ENCODE measurements around the gene SEPTIN2. TPM values are rescaled to one million over a fixed set of nuclear protein-coding genes. Genes with fewer than 3 reads are reported as not detected.
"Not testable (repeated sequence)": the region's sequence is repeated elsewhere in the genome, so short reads cannot be mapped to it uniquely, and the experiment has no call there.

Gene SEPTIN2
- polyA plus RNA-seq, 1 donor from 2014 or later: 134 TPM

GRCh38 chr2:241278306-241278705 is 37.4 kb upstream of the SEPTIN2 start:
- not testable (repeated sequence) for H3K36me3 Mint-ChIP-seq, H3K27ac Mint-ChIP-seq, H3K27me3 Mint-ChIP-seq, H3K4me3 Mint-ChIP-seq
- Mint-ChIP-seq H3K9me3 (peaks cover 0 to 11% (median 0%) of the 10 kb centered on the region in 3 donors), H3K4me1 (peaks cover 21 to 22% (median 22%) of the 10 kb centered on the region in 3 donors)

GRCh38 chr2:241279413-241279812 is 36.3 kb upstream of the SEPTIN2 start:
- Mint-ChIP-seq H3K27ac (no peak overlapping the region), H3K27me3 (no peaks in the 10 kb centered on the region), H3K4me1 (peaks cover 16 to 24% (median 17%) of the 10 kb centered on the region in 3 donors), H3K4me3 (no peak overlapping the region), H3K36me3 (peaks cover 7% of the 10 kb centered on the region), H3K9me3 (peaks cover 0 to 11% (median 0%) of the 10 kb centered on the region in 3 donors)

DNA sequence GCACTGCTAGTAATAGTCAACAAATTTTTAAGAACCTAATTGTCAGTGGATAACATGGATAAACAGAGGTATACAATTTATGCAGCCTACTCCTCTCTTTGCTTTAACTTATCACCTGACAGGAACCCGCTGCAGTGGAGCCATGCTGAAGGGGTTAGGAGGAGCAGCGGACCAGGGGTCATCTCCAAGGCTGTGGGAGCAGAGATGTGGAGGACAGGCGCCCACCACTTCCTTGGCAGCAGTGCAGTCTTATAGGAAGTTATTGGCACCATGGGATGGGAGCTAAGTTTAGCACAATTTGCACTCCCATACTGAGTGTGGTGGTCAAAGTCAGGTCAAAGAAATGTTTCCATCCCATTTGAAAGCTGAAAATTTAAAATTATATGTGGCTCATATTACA is 35.9 kb upstream of the SEPTIN2 start:
- Mint-ChIP-seq H3K4me3 (no peak overlapping the region), H3K9me3 (peaks cover 0 to 11% (median 0%) of the 10 kb centered on the region in 3 donors), H3K27me3 (no peaks in the 10 kb centered on the region), H3K27ac (no peak overlapping the region), H3K36me3 (peaks cover 8% of the 10 kb centered on the region), H3K4me1 (peaks cover 16 to 24% (median 18%) of the 10 kb centered on the region in 3 donors)

- Mint-ChIP-seq H3K27ac (no peak overlapping the region), H3K36me3 (peaks cover 8% of the 10 kb centered on the region)
These were observed 35.4 kb upstream of the SEPTIN2 start for GRCh38 chr2:241280291-241280690.

GRCh38 chr2:241282555-241282954 is 33.2 kb upstream of the SEPTIN2 start:
- H3K27me3 Mint-ChIP-seq: no peaks in the 10 kb centered on the region
- peaks cover 16 to 19% (median 16%) of the 10 kb centered on the region in 3 donors for H3K4me1 Mint-ChIP-seq
- no peaks in the 10 kb centered on the region for H3K9me3 Mint-ChIP-seq
- peak overlapping the region in 1 of 4 donors; percentile 25 for H3K4me3 Mint-ChIP-seq
- no peak overlapping the region for H3K27ac Mint-ChIP-seq
- peaks cover 8% of the 10 kb centered on the region for H3K36me3 Mint-ChIP-seq

More at GRCh38 chr2:241280291-241280690, 35.4 kb upstream of the SEPTIN2 start:
- peak overlapping the region in 1 of 4 donors; percentile 47 for H3K4me3 Mint-ChIP-seq
- peaks cover 16 to 24% (median 18%) of the 10 kb centered on the region in 3 donors for H3K4me1 Mint-ChIP-seq
- H3K27me3 Mint-ChIP-seq: no peaks in the 10 kb centered on the region
- H3K9me3 Mint-ChIP-seq: peaks cover 0 to 7% (median 0%) of the 10 kb centered on the region in 3 donors

- Mint-ChIP-seq H3K9me3 (no peaks in the 10 kb centered on the region), H3K4me1 (peaks cover 15 to 35% (median 19%) of the 10 kb centered on the region in 3 donors), H3K36me3 (peaks cover 8% of the 10 kb centered on the region), H3K27ac (no peak overlapping the region), H3K4me3 (no peak overlapping the region), H3K27me3 (no peaks in the 10 kb centered on the region)
These were observed 30.1 kb upstream of the SEPTIN2 start for GRCh38 chr2:241285596-241285995.

- peaks cover 14 to 40% (median 17%) of the 10 kb centered on the region in 3 donors for H3K4me1 Mint-ChIP-seq
- H3K36me3 Mint-ChIP-seq: peaks cover 8% of the 10 kb centered on the region
- no peaks in the 10 kb centered on the region for H3K9me3 Mint-ChIP-seq
- H3K27ac Mint-ChIP-seq: no peak overlapping the region
- no peak overlapping the region for H3K4me3 Mint-ChIP-seq
- H3K27me3 Mint-ChIP-seq: no peaks in the 10 kb centered on the region
These were observed 29.2 kb upstream of the SEPTIN2 start for GRCh38 chr2:241286348-241287090.

DNA sequence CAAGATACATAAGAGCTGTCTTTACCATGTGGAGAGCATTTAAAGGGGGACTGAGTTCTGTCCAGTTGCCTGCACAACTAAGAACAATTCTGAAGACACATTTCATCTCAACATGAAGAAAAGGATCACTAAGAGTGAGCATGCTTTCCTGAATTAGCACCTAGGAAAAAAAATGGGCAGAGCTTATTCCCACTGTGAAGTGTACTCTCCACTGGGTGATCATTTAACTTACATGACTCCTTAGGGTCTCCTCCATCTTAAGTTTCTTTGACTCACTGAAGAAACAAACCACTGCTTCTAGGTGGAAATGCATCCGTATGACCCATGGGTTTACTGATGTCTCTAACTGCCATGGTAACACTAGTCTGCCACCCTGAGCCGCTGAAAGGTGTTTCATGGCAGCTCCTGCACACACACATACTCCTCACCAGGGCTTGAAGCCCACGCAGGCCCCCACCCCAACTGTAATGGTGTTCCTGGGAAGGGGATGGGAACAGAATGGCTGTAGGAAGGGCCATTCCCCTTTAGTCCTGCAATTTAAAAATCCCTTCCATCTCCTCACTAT is 27.3 kb upstream of the SEPTIN2 start:
- Mint-ChIP-seq H3K9me3 (no peaks in the 10 kb centered on the region), H3K4me3 (no peak overlapping the region), H3K4me1 (peaks cover 7 to 34% (median 17%) of the 10 kb centered on the region in 3 donors), H3K27ac (no peak overlapping the region), H3K27me3 (no peaks in the 10 kb centered on the region), H3K36me3 (peaks cover 5% of the 10 kb centered on the region)

GRCh38 chr2:241289053-241289452 is 26.7 kb upstream of the SEPTIN2 start:
- H3K27me3 Mint-ChIP-seq: no peaks in the 10 kb centered on the region
- no peaks in the 10 kb centered on the region for H3K9me3 Mint-ChIP-seq
- H3K4me1 Mint-ChIP-seq: peaks cover 7 to 30% (median 17%) of the 10 kb centered on the region in 3 donors
- peaks cover 5% of the 10 kb centered on the region for H3K36me3 Mint-ChIP-seq
- H3K27ac Mint-ChIP-seq: peak overlapping the region in 1 of 3 donors; percentile 11
- no peak overlapping the region for H3K4me3 Mint-ChIP-seq

- Mint-ChIP-seq H3K4me1 (peaks cover 7 to 26% (median 15%) of the 10 kb centered on the region in 3 donors), H3K27me3 (no peaks in the 10 kb centered on the region), H3K9me3 (no peaks in the 10 kb centered on the region), H3K27ac (peak overlapping the region in 1 of 3 donors; percentile 11), H3K36me3 (no peaks in the 10 kb centered on the region), H3K4me3 (no peak overlapping the region)
These were observed 26.1 kb upstream of the SEPTIN2 start for GRCh38 chr2:241289597-241289996.

DNA sequence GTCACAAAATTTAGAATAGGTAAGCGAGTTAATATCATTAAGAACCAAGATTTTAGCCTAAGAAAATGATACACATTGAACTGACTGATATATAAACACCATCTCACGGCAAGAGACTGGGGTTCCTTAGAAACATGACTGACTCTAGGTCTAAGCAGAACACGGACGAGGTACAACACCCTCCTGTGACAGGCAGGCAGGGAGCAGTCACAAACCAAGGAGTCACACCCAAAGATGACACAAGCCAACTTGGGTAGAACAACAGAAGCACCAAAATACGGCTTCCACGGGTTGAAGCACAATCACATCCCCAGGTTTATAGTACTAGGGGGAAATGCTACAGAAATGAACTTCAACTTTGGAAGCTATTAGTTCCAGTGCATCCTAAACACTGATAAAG is 24.6 kb upstream of the SEPTIN2 start:
- peaks cover 7 to 32% (median 15%) of the 10 kb centered on the region in 3 donors for H3K4me1 Mint-ChIP-seq
- no peaks in the 10 kb centered on the region for H3K36me3 Mint-ChIP-seq
- no peaks in the 10 kb centered on the region for H3K27me3 Mint-ChIP-seq
- H3K4me3 Mint-ChIP-seq: no peak overlapping the region
- no peak overlapping the region for H3K27ac Mint-ChIP-seq
- H3K9me3 Mint-ChIP-seq: no peaks in the 10 kb centered on the region

- peak overlapping the region in 1 of 4 donors; percentile 74 for H3K4me3 Mint-ChIP-seq
- H3K4me1 Mint-ChIP-seq: peaks cover 7 to 32% (median 21%) of the 10 kb centered on the region in 3 donors
- no peak overlapping the region for H3K27ac Mint-ChIP-seq
- no peaks in the 10 kb centered on the region for H3K36me3 Mint-ChIP-seq
- H3K9me3 Mint-ChIP-seq: no peaks in the 10 kb centered on the region
- no peaks in the 10 kb centered on the region for H3K27me3 Mint-ChIP-seq
These were observed 23.7 kb upstream of the SEPTIN2 start for GRCh38 chr2:241291977-241292376.

GRCh38 chr2:241293378-241293797 is 22.3 kb upstream of the SEPTIN2 start:
- not testable (repeated sequence) for H3K27ac Mint-ChIP-seq, H3K9me3 Mint-ChIP-seq, H3K27me3 Mint-ChIP-seq, H3K36me3 Mint-ChIP-seq, H3K4me3 Mint-ChIP-seq
- peaks cover 7 to 29% (median 24%) of the 10 kb centered on the region in 3 donors for H3K4me1 Mint-ChIP-seq

DNA sequence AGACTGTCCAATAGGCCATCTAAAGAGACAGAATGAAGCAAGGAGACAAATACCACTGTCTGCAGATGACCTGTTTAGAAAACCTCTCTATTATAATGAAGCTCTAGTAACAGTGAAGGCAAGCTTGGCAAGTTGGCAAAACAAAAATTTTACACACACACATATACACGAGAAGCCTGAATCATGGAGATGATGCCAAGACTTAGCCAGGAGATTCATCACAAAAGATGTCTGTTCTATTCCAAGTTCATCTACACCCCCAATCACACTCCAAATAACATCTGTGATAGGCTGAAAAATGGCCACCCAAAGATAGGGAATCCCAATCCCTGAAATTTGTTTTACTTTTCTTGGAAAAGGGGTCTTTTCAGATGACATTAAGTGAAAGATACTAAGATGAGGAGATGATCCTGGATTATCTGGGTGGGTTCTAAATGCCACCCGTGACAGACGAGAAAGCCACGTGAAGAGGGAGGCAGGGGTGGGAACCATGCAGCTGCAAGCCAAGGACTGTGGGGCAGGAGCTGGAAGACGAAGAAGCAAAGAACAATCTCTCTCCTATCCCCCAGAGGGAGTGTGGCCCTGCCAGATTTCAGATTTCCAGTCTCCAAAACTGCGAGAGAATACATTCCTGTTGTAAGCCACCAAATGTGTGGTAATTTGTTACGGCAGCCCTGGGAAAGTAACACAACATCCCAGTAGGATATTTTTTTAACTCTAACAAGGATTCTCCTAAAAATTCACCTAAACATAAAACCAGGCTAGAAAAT is 20.2 kb upstream of the SEPTIN2 start:
- Mint-ChIP-seq H3K27me3 (no peaks in the 10 kb centered on the region), H3K27ac (no peak overlapping the region), H3K9me3 (no peaks in the 10 kb centered on the region), H3K4me1 (peaks cover 5 to 27% (median 24%) of the 10 kb centered on the region in 3 donors), H3K4me3 (no peak overlapping the region), H3K36me3 (no peaks in the 10 kb centered on the region)

- Mint-ChIP-seq H3K27me3 (no peaks in the 10 kb centered on the region), H3K4me3 (no peak overlapping the region), H3K4me1 (peaks cover 5 to 27% (median 18%) of the 10 kb centered on the region in 3 donors), H3K27ac (no peak overlapping the region), H3K9me3 (no peaks in the 10 kb centered on the region), H3K36me3 (no peaks in the 10 kb centered on the region)
These were observed 19.0 kb upstream of the SEPTIN2 start for GRCh38 chr2:241296767-241297166.

All from IgD-negative memory B cell (primary cell).